GM12892 (cell line): ENCODE measurements around the gene IL17RA.
"Not testable (repeated sequence)": the region's sequence is repeated elsewhere in the genome, so short reads cannot be mapped to it uniquely, and the experiment has no call there.

Experiments used
- POLR2A ChIP-seq: IDR thresholded peaks from 2 replicates; pipeline ENCODE4 v1.6.1; 2011; ENCODE audit warnings: low read depth, low read length, control low read depth
- POLR2AphosphoS5 ChIP-seq: IDR thresholded peaks from 2 replicates; pipeline ENCODE4 v1.6.1; 2011; ENCODE audit warnings: low read depth, low read length, control low read depth
- TAF1 ChIP-seq: IDR thresholded peaks from 2 replicates; pipeline ENCODE4 v1.6.1; 2011; ENCODE audit warnings: low read depth, mild to moderate bottlenecking, control low read depth, low read length, borderline replicate concordance

DNA sequence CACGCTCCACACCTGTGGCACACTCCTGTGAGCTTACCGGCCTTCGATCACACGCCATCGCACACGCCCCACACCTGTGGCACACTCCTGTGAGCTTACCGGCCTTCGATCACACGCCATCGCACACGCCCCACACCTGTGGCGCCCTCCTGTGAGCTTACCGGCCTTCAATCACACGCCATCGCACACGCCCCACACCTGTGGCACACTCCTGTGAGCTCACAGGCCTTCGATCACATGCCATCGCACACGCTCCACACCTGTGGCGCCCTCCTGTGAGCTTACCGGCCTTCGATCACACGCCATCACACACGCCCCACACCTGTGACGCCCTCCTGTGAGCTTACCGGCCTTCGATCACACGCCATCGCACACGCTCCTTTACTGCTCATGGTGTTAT, 62.7 kb downstream of the IL17RA start:
- TF ChIP-seq POLR2A, POLR2AphosphoS5, TAF1: not testable (repeated sequence)
